ENCODE data around the gene EVPLL.
"Not testable (repeated sequence)": the region's sequence is repeated elsewhere in the genome, so short reads cannot be mapped to it uniquely, and the experiment has no call there.

GRCh38 chr17:18410736-18411135 is 33.2 kb downstream of the EVPLL start:
- not testable (repeated sequence) for TF ChIP-seq CTCF (IDR thresholded peaks at IDR 0.05 in 4 of 5, conservative IDR thresholded peaks at IDR 0.05 in 1 of 5); POLR2A (IDR thresholded peaks at IDR 0.05)

Measured in gastrocnemius medialis (tissue), 4 donors.